ENCODE measurements around the gene TRABD2B. TPM values are rescaled to one million over a fixed set of nuclear protein-coding genes. Genes with fewer than 3 reads are reported as not detected.

The TRABD2B gene
- total RNA-seq, 2 donors from 2014 or later, result 3.8 to 10.7 TPM

- Histone ChIP-seq H3K9me3 (no peaks in the 10 kb centered on the region), H3K27ac (no peak overlapping the region), H3K27me3 (replicated peaks; ENCODE audit: insufficient read depth) (no peaks in the 10 kb centered on the region), H3K36me3 (no peaks in the 10 kb centered on the region), H3K4me3 (no peak overlapping the region), H3K4me1 (ENCODE audit: control insufficient read depth in 1 of 2, low read depth in 2 of 2) (no peaks in the 10 kb centered on the region)
- DNase-seq (ENCODE audit: low spot score) (no peak), ATAC-seq (ENCODE audit: insufficient number of reproducible peaks, low FRiP score, low read depth) (no peak)
- TF ChIP-seq CTCF (IDR thresholded peaks at IDR 0.05), result no peak
Observed at GRCh38 chr1:47742890-47743760, 254.1 kb downstream of the TRABD2B start.

GRCh38 chr1:47738560-47739182 is 258.5 kb downstream of the TRABD2B start:
- H3K4me1 ChIP-seq (ENCODE audit: control insufficient read depth in 1 of 2, low read depth in 2 of 2), result no peaks in the 10 kb centered on the region
- no peaks in the 10 kb centered on the region for H3K9me3 ChIP-seq
- DNase-seq (ENCODE audit: low spot score), result no peak
- H3K27me3 ChIP-seq (replicated peaks; ENCODE audit: insufficient read depth), result no peaks in the 10 kb centered on the region
- H3K4me3 ChIP-seq, result no peak overlapping the region
- peak; percentile 85 for TF ChIP-seq CTCF (IDR thresholded peaks at IDR 0.05)
- no peak overlapping the region for H3K27ac ChIP-seq
- peak; percentile 42 for ATAC-seq (ENCODE audit: insufficient number of reproducible peaks, low FRiP score, low read depth)
- H3K36me3 ChIP-seq, result no peaks in the 10 kb centered on the region

- no peak overlapping the region for H3K4me3 ChIP-seq
- no peak overlapping the region for H3K27ac ChIP-seq
- H3K4me1 ChIP-seq (ENCODE audit: control insufficient read depth in 1 of 2, low read depth in 2 of 2), result no peaks in the 10 kb centered on the region
- H3K9me3 ChIP-seq, result no peaks in the 10 kb centered on the region
- no peaks in the 10 kb centered on the region for H3K27me3 ChIP-seq (replicated peaks; ENCODE audit: insufficient read depth)
- DNase-seq (ENCODE audit: low spot score), result no peak
- no peak for TF ChIP-seq CTCF (IDR thresholded peaks at IDR 0.05)
- no peak for ATAC-seq (ENCODE audit: insufficient number of reproducible peaks, low FRiP score, low read depth)
- H3K36me3 ChIP-seq, result no peaks in the 10 kb centered on the region
Observed at GRCh38 chr1:47732489-47732888, 264.7 kb downstream of the TRABD2B start.

GRCh38 chr1:47731730-47732129 is 265.5 kb downstream of the TRABD2B start:
- no peaks in the 10 kb centered on the region for H3K4me1 ChIP-seq (ENCODE audit: control insufficient read depth in 1 of 2, low read depth in 2 of 2)
- no peak for ATAC-seq (ENCODE audit: insufficient number of reproducible peaks, low FRiP score, low read depth)
- no peak overlapping the region for H3K27ac ChIP-seq
- no peak overlapping the region for H3K4me3 ChIP-seq
- H3K36me3 ChIP-seq, result no peaks in the 10 kb centered on the region
- DNase-seq (ENCODE audit: low spot score), result no peak
- no peaks in the 10 kb centered on the region for H3K9me3 ChIP-seq
- H3K27me3 ChIP-seq (replicated peaks; ENCODE audit: insufficient read depth), result no peaks in the 10 kb centered on the region
- no peak for TF ChIP-seq CTCF (IDR thresholded peaks at IDR 0.05)

- Histone ChIP-seq H3K4me3 (no peak overlapping the region), H3K36me3 (no peaks in the 10 kb centered on the region), H3K27me3 (replicated peaks; ENCODE audit: insufficient read depth) (no peaks in the 10 kb centered on the region), H3K9me3 (no peaks in the 10 kb centered on the region), H3K4me1 (ENCODE audit: control insufficient read depth in 1 of 2, low read depth in 2 of 2) (peaks cover 3 to 13% of the 10 kb centered on the region in 2 donors), H3K27ac (no peak overlapping the region)
- TF ChIP-seq CTCF (IDR thresholded peaks at IDR 0.05), result no peak
- DNase-seq (ENCODE audit: low spot score), result no peak
- ATAC-seq (ENCODE audit: insufficient number of reproducible peaks, low FRiP score, low read depth), result no peak
Observed at GRCh38 chr1:47729685-47730084, 267.5 kb downstream of the TRABD2B start.
